Inflammatory macrophage (primary cell): ENCODE data around the gene KRT37.

ENCODE experiments used
- DNase-seq, 2 donors: peaks; one replicate each; pipeline ENCODE4 v3.0.0-alpha.2; 2020 to 2022
- total RNA-seq, 18 experiments: gene quantifications; one replicate each; lab custom pipeline; 2026; ENCODE audit warnings: mixed read lengths in 6 of 18, inconsistent platforms in 2 of 18; lab: John Stamatoyannopoulos, UW

The KRT37 gene
- total RNA-seq = 0 to 0.03 (median 0) reads per million in 18 experiments

DNA sequence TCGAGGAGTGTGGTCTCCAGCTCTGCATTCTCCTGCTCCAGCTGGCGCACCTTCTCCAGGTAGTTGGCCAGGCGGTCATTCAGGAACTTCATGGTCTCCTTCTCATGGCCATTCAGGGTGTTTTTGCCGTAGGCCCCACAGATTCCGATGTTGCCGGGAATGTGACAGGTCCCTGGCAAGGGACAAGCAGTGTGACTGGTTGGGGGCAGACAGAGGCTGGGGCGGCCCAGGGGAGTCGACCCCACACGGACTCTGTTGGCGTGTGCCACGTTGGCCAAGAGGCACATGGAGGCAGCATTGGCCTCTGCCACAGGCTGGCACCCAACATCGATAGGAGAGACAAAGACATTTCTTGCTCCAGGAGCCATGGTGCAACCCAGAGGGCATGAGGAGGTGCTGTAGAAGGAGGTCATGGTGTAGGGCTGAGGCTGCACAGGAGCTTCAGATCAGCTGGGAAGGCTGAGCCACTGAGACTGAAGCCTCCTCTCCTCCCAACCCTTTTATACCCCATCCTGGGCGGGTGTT, at the start of gene KRT37:
KRT37 (minus strand) TSS at position 475 of the 525 bp plus-strand sequence; CDS start at position 413, 62 bp downstream.
- DNase-seq = no peak

DNA sequence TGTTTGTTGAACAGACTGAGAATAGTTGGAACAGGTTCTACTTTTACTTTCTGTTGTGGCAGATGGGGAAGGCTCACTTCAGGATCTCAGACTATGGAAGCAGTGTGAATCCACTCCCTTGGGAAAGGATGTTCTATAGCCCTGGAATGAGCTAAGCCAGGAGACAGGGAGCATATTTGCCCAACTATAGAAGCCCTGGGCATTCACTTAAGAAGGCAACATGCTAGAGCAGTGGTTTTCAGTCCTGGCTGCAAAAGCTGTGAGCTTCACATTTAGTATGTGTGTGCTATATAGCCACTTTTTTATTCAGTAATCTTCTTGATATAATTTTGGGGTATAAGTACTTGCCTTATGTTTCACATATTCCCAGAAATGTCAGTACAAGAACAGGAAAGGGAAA, 44.0 kb upstream of the KRT37 start:
- no peak for DNase-seq

DNA sequence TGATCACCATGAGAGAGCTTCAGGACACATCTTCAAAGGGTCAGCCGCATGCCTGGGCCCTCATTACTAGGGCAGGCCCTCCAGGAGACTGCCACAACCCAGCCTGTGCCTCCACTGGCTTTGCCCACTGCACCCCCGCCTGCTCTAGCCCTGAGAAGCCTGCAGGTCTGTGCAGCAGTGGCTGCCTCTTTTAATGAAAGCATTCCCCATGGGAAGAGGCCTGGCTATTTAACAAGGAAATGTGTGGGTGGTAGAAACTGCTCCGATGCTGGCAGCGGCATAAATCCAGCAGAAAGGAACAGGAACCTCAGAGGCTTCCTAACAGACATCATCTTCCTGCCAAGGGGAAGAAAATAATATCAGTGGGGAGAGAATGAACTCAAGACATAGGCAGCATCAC, 43.2 kb upstream of the KRT37 start:
- DNase-seq = no peak

DNA sequence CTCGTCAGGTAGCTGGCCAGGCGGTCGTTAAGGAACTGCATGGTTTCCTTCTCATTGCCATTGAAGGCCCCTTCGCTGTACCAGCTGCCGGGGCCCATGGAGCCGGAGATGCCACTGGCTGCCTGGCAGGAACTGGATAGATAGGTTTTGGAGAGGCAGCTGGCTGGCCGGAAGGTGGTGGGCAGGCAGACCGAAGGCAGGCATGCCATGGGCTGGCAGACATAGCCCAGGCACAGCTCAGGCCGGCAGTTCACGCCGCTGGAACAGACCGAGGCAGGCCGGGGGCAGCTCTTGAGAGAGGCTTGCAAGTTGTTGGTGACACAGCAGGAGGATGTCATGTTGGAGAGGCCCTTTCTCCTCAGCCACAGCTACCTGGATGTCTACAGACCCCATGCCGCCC, 42.6 kb upstream of the KRT37 start, which contains the start of gene KRT32:
KRT32 (minus strand) TSS at position 399 of the 400 bp plus-strand sequence; CDS start at position 338, 61 bp downstream.
- no peak for DNase-seq

DNA sequence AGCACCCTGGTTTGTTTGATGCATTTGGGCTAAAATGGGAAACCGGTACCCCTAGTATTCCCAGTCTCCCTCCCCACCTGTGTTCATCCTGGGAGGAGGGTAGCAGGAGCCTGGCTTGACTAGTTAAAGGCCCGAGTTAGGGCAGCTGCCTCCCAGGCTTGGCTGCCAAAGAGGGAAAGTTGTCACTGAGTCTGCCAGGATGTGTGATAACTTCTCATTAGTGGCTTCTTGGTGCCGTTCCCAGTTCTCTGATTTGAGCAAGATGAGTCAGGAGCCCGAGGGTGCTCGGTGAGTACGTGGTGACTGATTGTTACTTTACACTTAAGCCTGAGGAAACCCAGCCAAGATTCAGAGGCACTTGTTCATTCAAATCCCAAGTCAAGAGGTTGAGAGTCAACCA, 40.3 kb upstream of the KRT37 start:
- DNase-seq = peak in 1 of 2 donors; percentile 22

DNA sequence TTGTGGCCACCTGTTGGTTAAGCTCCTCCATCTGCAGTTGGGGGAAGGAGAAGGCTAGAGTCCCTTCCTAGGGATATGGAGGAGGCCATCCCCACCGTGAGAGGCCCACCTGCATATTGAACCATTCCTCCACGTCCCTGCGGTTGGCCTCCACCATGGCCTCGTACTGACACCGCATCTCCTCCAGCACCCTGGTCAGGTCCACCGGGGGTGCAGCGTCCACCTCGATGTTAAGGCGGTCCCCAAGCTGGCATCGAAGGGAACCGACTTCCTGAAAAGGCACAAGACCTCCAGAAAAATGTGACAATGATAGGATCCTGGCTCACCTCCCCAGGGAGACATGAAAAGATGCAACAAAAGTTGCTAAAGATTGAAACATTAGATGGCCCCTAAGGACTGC, 39.8 kb upstream of the KRT37 start:
- no peak for DNase-seq

DNA sequence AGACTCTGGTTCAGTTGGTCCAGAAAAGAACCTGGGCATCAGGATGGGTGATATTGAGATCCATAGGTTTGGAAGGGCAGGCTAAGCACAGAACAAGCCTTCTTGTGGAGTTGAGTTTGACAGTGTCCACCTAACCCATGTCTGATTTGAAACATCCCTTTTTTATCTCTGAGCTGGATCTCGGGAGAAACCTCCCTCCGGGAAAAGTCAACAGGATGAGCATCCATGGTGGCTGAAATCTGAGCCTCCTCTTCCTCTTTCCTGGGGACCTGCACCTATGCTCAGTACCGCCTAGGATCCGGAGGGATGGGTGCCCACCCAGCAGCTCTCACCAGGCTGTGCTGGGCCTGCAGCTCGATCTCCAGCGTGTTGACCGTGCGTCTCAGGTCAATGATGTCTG, 39.4 kb upstream of the KRT37 start:
- DNase-seq = no peak

DNA sequence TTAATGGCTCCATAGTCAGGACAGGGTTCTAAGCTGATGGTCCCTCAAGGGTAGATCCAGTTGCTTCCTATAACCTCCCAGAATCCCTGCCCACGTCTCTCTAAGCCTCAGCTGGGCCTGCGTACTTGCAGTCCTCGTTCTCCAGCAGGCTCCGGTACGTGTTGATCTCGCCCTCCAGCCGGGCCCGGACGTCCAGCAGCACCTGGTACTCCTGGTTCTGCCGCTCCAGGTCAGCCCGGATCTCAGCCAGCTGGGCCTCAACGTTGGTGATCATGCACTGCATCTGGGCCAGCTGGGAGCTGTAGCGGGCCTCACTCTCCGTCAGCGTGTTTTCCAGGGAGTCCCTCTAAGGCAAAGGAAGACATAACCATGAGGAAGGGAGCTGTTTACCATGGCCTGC, 38.3 kb upstream of the KRT37 start:
- DNase-seq = no peak

DNA sequence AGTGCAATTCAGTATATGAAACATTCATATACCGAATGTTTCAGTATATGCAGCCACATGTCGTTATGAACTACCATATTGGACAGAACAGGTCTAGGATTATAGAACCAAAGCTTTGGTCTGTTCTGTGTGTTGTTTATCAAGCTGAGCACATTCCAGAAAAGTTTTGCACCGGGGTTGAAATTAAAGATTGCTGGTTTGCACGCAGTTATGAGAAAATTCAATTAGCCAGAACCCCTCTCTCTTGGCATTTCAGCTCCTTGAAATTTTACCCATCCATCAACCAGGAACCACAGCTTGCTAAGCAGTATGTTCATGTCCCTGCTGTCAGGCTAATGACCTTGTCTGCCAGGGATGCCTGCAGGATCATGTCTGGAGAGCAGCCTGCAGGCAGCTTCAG, 33.3 kb upstream of the KRT37 start:
- no peak for DNase-seq

DNA sequence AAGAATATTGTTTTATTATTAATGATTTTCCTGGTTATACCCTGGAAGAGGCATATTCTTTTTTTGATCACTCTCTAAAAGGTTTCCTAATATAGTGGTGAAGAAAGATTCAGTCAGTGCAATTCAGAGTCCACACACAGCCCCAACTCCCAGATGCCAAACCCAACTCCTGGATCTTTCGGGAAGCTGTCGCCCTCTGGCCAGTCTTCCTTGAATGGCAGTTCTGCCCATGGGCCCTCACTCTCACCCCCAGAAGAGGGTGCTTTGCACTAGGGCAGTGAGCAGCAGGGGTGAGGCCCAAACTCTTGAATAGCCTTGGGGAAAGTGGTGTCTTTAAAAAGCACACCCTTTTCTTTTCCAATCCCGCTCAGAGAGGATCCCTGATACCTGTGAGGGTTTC, 31.8 kb upstream of the KRT37 start:
- DNase-seq = no peak

DNA sequence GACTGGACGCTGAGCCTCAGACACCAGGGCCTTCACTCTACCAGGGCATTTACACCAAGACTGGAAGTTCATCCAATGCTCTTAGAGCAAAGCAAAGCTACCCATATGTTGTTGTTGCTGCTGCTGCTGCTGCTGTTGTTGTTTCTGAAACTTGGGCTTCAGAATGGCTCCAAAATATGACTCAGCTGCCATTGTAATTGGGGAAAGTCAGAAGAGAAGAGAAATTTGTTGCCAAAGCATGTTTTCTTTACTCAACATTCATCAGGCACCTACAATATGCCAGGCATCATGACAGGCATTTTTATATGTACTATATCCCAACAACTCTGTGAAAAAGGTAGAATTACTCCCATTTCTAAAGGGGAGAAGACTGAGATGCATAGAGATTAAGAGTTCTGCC, 30.9 kb upstream of the KRT37 start:
- DNase-seq = no peak

DNA sequence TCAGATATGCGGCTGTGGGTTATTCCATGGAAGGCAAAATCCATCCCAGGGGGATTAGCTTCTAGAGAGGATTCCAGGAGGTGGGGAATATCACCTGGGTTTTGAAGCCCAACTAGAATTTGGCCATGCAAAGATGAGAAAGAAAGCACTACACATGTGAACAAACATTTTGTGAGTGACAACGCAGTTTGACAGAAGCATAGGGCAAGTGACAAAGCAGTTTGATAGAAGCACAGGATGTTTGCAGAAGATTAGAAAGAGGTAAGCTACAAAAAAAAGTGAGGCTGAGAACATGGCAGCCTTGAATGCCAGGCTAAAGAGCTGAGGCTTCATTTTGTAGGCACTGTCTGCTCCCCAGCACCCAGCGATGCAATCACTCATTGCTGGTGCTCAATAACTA, 28.7 kb upstream of the KRT37 start:
- DNase-seq = no peak

DNA sequence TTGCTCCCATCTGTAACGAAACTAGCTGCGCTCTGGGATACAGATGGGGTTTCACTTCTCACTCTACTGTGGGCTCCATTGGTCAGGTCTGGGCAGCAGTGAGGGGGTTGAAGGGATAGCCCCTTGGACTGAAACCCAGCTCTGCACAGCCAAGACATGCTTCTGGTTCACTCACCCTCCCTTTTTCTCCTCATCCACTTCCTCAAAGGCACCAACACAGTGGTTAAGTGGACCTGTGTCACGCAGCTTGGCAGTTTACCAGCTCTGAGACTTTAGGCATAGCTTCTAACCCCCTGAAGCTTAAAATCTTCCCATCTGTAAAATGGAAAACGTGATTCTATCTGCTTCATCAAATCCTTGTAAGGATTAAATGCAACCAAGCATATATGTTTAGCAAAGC, 27.9 kb upstream of the KRT37 start:
- no peak for DNase-seq

DNA sequence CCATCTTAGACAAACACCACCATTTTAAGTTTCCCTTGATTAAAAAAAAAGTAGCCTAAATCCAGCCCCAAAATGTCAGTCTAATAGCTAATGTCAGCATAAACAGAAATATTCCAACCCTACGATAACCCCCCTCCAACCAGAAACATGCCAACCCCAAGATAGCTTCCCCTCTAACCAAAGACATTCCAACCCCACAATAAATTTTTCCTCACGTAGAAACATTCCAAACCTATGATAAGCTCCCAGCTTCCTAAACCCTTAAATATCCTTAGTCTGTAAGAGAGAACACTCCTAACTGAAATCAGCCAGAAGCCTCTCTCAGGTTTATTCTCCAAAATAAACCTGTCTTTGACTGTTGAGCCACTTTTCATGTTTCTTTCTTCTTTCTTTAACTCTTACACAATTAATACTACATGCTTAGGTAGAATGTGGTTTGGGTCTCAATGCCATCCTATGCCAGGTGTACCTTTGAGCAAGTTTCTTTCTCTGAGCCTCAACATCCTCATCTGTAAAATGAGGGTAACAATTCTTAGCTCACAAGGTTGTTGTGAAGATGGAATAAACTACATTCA, 26.9 kb upstream of the KRT37 start:
- no peak for DNase-seq

DNA sequence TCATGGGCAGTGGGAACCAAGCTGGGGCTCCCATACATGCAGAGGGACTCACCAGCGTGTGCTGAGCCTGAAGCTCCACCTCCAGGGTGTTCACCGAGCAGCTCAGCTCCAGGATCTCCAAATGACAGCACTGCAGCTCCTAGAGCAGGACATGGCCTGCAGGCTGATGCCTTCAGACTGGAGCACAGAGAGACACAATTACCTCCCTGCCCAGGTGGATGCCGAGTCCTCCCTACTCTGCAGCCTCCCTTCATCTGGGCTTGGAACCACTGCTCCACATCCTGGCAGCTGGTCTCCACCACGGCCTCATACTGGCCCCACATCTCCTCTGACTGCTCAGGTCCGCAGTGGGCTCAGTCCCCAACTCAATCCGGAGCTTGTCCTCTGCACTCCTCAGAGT, 24.6 kb upstream of the KRT37 start:
- no peak for DNase-seq

DNA sequence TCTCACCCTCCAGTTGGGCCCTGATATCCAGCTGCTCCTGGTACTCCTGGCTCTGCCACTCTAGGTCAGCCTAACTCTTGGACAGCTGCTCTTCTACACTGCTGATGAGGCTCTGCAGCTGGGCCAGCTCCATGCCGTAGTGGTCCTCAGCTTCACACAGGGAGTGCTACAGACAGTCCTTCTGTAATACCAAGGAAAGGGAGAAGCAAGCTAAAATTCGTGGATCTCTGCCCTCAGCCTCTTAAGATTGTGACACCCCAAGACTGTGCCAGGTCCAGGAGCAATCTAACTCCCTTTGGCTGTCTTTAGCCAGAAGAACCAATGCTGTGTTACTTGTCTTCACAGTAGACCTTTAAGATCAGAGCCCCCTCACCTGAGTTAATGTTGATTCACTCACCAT, 24.1 kb upstream of the KRT37 start:
- DNase-seq = no peak

DNA sequence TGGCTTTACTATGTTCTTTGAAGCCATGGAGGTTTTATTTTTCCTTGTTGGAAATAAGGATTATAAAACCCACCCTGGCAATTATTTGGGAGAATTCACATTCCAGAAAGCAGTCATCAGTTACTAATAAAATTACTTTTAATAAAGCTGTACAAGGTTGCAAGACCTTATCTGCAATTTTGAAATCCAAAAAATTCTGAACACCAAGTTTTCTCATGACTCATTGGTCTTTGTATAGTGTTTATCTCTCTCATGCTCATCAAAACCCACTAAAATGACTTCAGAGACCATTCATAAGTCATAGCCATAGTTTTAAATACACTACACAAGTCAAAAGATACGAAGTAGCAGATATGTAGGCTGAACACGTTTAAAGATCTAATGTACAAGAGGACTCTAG, 22.4 kb upstream of the KRT37 start:
- no peak for DNase-seq

DNA sequence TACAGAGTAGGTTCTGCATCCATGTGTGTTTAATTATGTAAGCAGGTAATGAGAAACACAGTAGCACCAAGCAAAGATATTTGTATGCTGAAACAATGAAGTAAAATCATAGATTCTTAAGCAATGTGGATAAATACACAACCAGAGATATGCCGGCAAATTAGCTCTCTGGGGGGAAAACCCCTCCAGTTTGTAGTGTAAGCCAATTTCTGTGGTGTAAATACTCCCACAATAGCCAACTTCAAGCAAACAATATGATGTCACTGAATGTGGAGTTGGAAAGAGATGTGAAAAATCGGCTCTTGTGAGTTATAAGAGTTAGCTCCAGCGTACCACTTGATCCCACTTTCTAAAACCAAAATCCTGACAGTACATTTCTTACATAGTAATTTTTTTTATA, 20.3 kb upstream of the KRT37 start:
- DNase-seq = no peak

DNA sequence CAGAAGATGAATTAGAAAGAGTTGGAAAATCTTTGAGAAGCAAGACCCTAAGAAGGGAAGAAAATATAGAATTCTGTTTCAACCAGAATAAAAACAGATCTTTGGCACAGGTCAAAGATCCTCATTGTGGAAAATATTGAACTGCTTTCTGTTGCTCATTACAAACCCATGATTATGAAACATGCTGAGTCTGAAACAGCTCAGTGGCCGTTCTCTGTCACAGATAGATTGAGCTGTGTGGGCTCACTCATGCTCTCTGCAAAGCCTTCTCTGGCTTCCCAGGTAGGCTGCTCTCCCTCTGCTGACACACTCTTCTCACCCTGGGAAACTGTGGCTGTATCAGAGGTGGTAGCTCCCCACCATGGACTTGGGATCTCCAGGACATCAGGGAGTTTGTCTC, 19.8 kb upstream of the KRT37 start:
- no peak for DNase-seq

DNA sequence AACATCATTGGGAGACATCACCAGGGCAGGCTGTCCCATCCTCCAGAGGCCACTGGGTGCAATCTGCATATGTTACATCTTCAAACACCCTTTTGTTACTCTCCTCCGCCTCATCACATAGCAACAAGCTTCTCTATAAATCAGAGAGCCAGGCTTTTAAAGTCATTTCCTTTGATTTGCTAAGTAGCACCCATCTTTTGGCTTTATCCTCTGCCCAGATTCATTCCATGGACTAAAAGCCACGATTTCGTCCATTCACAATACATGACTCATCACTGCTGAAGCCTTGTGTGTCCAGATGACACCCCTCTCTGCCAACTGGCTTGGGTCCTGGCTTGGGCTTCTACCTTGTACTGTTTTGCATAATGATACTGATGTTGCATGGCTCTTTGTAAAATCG, 18.4 kb upstream of the KRT37 start:
- no peak for DNase-seq

DNA sequence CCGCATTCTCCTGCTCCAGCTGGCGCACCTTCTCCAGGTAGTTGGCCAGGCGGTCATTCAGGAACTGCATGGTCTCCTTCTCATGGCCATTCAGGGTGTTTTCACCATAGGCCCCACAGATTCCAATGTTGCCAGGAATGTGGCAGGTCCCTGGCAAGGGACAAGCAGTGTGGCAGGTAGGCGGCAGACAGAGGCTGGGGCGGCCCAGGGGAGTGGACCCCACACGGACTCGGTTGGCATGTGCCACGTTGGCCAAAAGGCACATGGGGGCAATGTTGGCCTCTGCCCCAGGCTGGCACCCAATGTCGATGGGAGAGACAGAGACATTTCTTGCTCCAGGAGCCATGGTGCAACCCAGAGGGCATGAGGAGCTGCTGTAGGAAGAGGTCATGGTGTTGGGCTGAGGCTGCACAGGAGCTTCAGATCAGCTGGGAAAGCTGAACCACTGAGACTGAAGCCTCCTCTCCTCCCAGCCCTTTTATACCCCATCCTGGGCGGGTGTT, 16.2 kb upstream of the KRT37 start, which contains the start of gene KRT38:
KRT38 (minus strand) TSS at position 453 of the 503 bp plus-strand sequence; CDS start at position 391, 62 bp downstream.
- no peak for DNase-seq

DNA sequence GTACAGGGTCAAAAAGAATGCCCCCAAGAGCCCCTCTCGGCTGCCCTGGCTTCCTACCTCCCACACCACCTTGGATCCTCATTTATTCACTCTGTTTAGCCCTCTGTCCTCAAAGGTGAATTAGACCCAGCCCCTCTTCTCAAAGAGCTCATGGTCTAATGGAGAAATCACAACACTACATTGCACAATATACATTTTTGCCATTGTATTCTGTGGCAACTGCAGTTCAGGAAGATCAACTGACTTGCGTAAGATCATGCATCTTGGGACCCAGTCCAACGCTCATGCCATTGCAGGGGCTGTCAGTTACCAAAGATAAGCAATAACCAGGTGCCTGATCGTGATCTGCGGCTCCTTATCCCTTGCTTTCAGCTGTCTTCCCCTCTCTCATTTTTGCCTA, 15.0 kb upstream of the KRT37 start:
- DNase-seq = peak; percentile 13 to 29

DNA sequence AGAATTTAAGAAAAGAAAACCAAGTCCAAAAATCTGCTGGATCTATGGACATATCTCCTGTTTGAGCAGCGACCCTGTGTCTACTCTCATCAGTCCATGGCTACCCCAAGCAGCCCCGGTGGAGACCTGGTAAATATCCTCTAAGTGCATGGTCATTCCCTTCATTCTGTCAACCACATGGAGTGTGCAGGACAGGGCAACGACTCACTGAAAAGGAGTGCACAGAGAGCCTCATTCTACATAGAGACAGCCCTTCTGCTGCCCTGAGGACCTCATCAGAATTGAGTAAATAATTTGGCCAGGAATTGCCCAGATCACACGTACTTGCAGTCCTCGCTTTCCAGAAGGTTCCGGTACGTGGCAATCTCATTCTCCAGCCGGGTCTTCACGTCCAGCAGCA, 13.4 kb upstream of the KRT37 start:
- no peak for DNase-seq

DNA sequence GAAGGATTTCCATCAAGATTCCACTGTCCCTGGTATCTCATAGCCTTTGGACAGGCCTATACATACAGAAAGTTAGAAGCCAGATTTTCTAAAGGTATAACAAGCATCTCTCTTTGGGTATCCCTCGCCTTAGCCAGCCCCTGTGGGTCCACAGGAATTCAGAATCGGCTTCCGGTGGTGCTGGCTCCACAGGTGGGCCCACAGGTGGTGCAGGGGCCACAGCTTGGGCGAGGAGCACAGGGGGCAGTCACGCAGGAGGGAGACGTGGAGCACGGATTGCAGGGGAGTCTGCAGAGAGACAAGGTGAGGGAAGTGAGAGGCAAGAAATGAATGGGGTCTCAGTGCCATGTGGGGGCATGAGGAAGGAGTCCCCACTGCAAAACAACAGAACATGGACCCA, 12.9 kb upstream of the KRT37 start:
- no peak for DNase-seq

DNA sequence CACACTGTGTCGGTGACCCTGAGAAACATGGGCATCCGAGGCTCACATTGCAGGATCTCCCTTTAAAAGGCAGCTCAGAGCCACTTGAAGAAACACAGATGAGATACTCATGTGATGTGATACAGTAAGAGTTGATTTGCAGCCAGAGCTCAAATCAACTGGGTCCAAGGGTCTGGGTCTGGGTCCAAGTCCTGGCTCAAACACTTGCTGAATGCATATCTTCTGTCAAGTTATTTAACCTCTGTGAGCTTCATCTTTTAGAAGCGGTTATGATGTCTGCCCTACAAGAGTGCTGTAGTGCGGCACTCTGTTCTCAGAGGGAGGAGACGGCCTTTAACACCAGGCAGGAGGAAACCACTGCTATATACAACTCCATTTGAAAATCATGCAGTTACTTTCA, 10.0 kb upstream of the KRT37 start:
- no peak for DNase-seq
